ENCODE data around the gene UNKL. TPM values are rescaled to one million over a fixed set of nuclear protein-coding genes. Genes with fewer than 3 reads are reported as not detected.

Gene UNKL
- total RNA-seq, 1 experiment from 2014 or later: 32.0 TPM

DNA sequence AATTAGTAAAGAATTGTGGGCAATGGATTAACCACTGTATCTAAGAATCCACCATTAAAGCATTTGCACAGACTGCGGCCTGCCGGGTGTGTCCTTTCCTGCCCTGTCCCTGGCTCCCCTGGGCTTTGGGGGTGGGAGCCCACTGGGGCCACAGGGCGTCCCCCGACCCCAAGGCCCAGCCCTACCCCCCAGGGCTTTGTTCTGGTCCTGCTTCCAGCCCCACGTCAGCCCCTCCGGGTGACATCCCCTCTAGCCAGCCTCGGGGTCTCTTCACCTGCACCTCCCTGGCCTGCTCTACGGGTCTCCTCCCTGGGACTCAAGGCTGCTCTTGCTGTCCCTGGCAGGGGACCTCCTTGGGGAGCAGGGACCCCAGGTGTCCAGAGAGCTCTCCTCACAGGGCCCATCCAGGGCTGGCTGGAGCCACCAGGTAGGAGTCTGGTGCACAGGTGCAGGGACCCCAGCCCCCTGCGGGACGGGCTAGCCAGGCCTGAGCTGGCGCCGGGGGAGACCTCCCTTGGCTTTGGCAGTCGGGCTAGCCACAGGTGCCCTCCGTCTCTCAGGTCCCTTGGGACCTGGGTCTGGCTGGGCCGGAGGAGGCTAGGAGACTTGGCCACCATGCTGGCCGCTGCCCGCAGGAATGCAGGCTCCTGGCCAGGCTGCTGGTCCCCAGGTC is 87.4 kb downstream of the UNKL start:
- Histone ChIP-seq H3T11ph (ENCODE audit: low read length) (no peak overlapping the region), H2AFZ (ENCODE audit: low read length) (no peak overlapping the region), H3K27ac (ENCODE audit: insufficient read length, low read depth, low read length) (no peak overlapping the region), H4K5ac (ENCODE audit: insufficient read length, low read depth, low read length) (no peak overlapping the region), H2BK20ac (ENCODE audit: low read depth, low read length, poor library complexity, severe bottlenecking) (no peak overlapping the region), H3K14ac (ENCODE audit: insufficient read depth, low read length) (no peak overlapping the region; the same call in 1 of the 2 replicates), H3K4me2 (ENCODE audit: insufficient read depth, insufficient read length, low read length) (no peak overlapping the region), H3K4ac (ENCODE audit: low read depth, low read length) (no peak overlapping the region), H3K9ac (ENCODE audit: extremely low read depth, insufficient read length, low read length) (no peak overlapping the region), H3K23ac (ENCODE audit: insufficient read length, low read depth, low read length) (no peak overlapping the region), H2BK15ac (ENCODE audit: low read depth, low read length) (0 out of 2 replicates have a peak overlapping the region, but pooled peaks have one; percentile 9), H2BK5ac (ENCODE audit: insufficient read length, low read length) (no peak overlapping the region), H4K91ac (ENCODE audit: insufficient read length, low read depth, low read length) (peak overlapping the region; percentile 46), H2BK120ac (ENCODE audit: low read depth, low read length, poor library complexity, severe bottlenecking) (no peak overlapping the region), H3K9me3 (ENCODE audit: control insufficient read depth, low read depth, low read length) (no peaks in the 10 kb centered on the region), H3K79me2 (ENCODE audit: insufficient read depth, low read length) (no peaks in the 10 kb centered on the region), H3K23me2 (ENCODE audit: insufficient read length, low read depth, low read length, poor library complexity, severe bottlenecking) (peaks cover 3% of the 10 kb centered on the region), H4K20me1 (ENCODE audit: control insufficient read depth, insufficient read depth, insufficient read length) (no peaks in the 10 kb centered on the region), H3K27me3 (ENCODE audit: insufficient read depth, low read length) (no peaks in the 10 kb centered on the region), H3K4me1 (ENCODE audit: insufficient read depth, low read length) (no peaks in the 10 kb centered on the region), H3K79me1 (ENCODE audit: insufficient read depth, low read depth, low read length, poor library complexity, severe bottlenecking) (no peaks in the 10 kb centered on the region), H2AK5ac (ENCODE audit: insufficient read length, low read length) (no peak overlapping the region), H4K8ac (replicated peaks; ENCODE audit: insufficient read length, low read depth, low read length) (no peak overlapping the region), H3K56ac (ENCODE audit: insufficient read length, low read depth, low read length) (no peak overlapping the region), H3K18ac (ENCODE audit: insufficient read length, low read depth, low read length) (no peak overlapping the region), H2BK12ac (ENCODE audit: insufficient read length, low read depth, low read length) (no peak overlapping the region)
- DNase-seq: no peak
- peak overlapping the region in 1 of 3 experiments; percentile 57; a peak in 2 of 7 replicates for H3K27ac Mint-ChIP-seq
- no peaks in the 10 kb centered on the region for H3K9me3 Mint-ChIP-seq
- H3K36me3 Mint-ChIP-seq (ENCODE audit: insufficient read depth in 1 of 3, low read depth in 3 of 3): peaks cover 2 to 30% (median 17%) of the 10 kb centered on the region in 3 experiments
- TF ChIP-seq, protein P1, sequence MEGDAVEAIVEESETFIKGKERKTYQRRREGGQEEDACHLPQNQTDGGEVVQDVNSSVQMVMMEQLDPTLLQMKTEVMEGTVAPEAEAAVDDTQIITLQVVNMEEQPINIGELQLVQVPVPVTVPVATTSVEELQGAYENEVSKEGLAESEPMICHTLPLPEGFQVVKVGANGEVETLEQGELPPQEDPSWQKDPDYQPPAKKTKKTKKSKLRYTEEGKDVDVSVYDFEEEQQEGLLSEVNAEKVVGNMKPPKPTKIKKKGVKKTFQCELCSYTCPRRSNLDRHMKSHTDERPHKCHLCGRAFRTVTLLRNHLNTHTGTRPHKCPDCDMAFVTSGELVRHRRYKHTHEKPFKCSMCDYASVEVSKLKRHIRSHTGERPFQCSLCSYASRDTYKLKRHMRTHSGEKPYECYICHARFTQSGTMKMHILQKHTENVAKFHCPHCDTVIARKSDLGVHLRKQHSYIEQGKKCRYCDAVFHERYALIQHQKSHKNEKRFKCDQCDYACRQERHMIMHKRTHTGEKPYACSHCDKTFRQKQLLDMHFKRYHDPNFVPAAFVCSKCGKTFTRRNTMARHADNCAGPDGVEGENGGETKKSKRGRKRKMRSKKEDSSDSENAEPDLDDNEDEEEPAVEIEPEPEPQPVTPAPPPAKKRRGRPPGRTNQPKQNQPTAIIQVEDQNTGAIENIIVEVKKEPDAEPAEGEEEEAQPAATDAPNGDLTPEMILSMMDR (conservative IDR thresholded peaks at IDR 0.05): no peak
- peaks cover 3% of the 10 kb centered on the region for H3K27me3 Mint-ChIP-seq (ENCODE audit: low read depth)
- no CpG with 5 or more reads among the region's 17 CpGs for WGBS (ENCODE audit: extremely low coverage, insufficient read length, low lambda C conversion rate)
- H3K4me3 Mint-ChIP-seq: no peak overlapping the region
- H3K4me1 Mint-ChIP-seq: peaks cover 7 to 13% of the 10 kb centered on the region in 2 experiments
